H9 (cell line): Measurements from ENCODE around the gene MED27. TPM values are rescaled to one million over a fixed set of nuclear protein-coding genes. Genes with fewer than 3 reads are reported as not detected.

Source experiments
- DNase-seq: peaks from one replicate; pipeline ENCODE4 v3.0.0-alpha.2; 2017
- H2AFZ ChIP-seq: one replicate; pipeline ENCODE4 v1.6.1; 2013; ENCODE audit warnings: mild to moderate bottlenecking, low read length, control low read depth, moderate library complexity
- H2AK5ac ChIP-seq: 2 replicates; pipeline ENCODE4 v1.6.1; 2013; ENCODE audit warnings: low read length, control low read depth, mixed read lengths; ENCODE audit not compliant: insufficient read length
- H2BK120ac ChIP-seq: one replicate; pipeline ENCODE4 v1.6.1; 2013; ENCODE audit warnings: low read depth, mild to moderate bottlenecking, low read length, control low read depth, inconsistent platforms; ENCODE audit not compliant: poor library complexity, severe bottlenecking
- H2BK12ac ChIP-seq: 2 replicates; pipeline ENCODE4 v1.6.1; 2013; ENCODE audit warnings: low read length, control low read depth, mixed read lengths, low read depth; ENCODE audit not compliant: insufficient read length
- H2BK15ac ChIP-seq: 2 replicates; pipeline ENCODE4 v1.6.1; 2013; ENCODE audit warnings: low read depth, low read length, control low read depth
- H2BK20ac ChIP-seq: one replicate; pipeline ENCODE4 v1.6.1; 2013; ENCODE audit warnings: low read depth, mild to moderate bottlenecking, low read length, control low read depth, inconsistent platforms; ENCODE audit not compliant: poor library complexity, severe bottlenecking
- H2BK5ac ChIP-seq: 2 replicates; pipeline ENCODE4 v1.6.1; 2013; ENCODE audit warnings: low read length, control low read depth, mixed read lengths; ENCODE audit not compliant: insufficient read length
- H3K14ac ChIP-seq: 2 replicates; pipeline ENCODE4 v1.6.1; 2013; ENCODE audit warnings: low read length, control low read depth; ENCODE audit not compliant: insufficient read depth
- H3K18ac ChIP-seq: 2 replicates; pipeline ENCODE4 v1.6.1; 2013; ENCODE audit warnings: low read depth, mild to moderate bottlenecking, mixed read lengths, low read length, control low read depth; ENCODE audit not compliant: insufficient read length
- H3K23ac ChIP-seq: 2 replicates; pipeline ENCODE4 v1.6.1; 2013; ENCODE audit warnings: low read length, control low read depth, mixed read lengths, low read depth; ENCODE audit not compliant: insufficient read length
- H3K23me2 ChIP-seq: 2 replicates; pipeline ENCODE4 v1.6.1; 2013; ENCODE audit warnings: low read depth, mild to moderate bottlenecking, mixed read lengths, low read length, control low read depth; ENCODE audit not compliant: insufficient read length, poor library complexity, severe bottlenecking
- H3K27ac ChIP-seq: 2 replicates; pipeline ENCODE4 v1.5.1; 2013; ENCODE audit warnings: low read length, control low read depth, mixed read lengths, low read depth; ENCODE audit not compliant: insufficient read length
- H3K27me3 ChIP-seq: 2 replicates; pipeline ENCODE4 v1.6.1; 2013; ENCODE audit warnings: low read length, control low read depth, inconsistent platforms; ENCODE audit not compliant: insufficient read depth
- H3K4ac ChIP-seq: 2 replicates; pipeline ENCODE4 v1.6.1; 2013; ENCODE audit warnings: low read depth, mild to moderate bottlenecking, control low read depth, inconsistent platforms, low read length, moderate library complexity
- H3K4me1 ChIP-seq: 2 replicates; pipeline ENCODE4 v1.6.1; 2013; ENCODE audit warnings: low read length, control low read depth, inconsistent platforms; ENCODE audit not compliant: insufficient read depth
- H3K4me2 ChIP-seq: 2 replicates; pipeline ENCODE4 v1.6.1; 2013; ENCODE audit warnings: low read length, control low read depth, mixed read lengths; ENCODE audit not compliant: insufficient read length, insufficient read depth
- H3K56ac ChIP-seq: 2 replicates; pipeline ENCODE4 v1.6.1; 2013; ENCODE audit warnings: low read depth, mild to moderate bottlenecking, mixed read lengths, low read length, control low read depth; ENCODE audit not compliant: insufficient read length
- H3K79me1 ChIP-seq: 2 replicates; pipeline ENCODE4 v1.6.1; 2013; ENCODE audit warnings: low read depth, mild to moderate bottlenecking, moderate library complexity, low read length, control low read depth, inconsistent platforms; ENCODE audit not compliant: insufficient read depth, poor library complexity, severe bottlenecking
- H3K79me2 ChIP-seq: 2 replicates; pipeline ENCODE4 v1.6.1; 2013; ENCODE audit warnings: low read length, control low read depth, inconsistent platforms; ENCODE audit not compliant: insufficient read depth
- H3K9ac ChIP-seq: 2 replicates; pipeline ENCODE4 v1.6.1; 2013; ENCODE audit warnings: low read length, control low read depth, mixed read lengths; ENCODE audit not compliant: insufficient read length; ENCODE audit errors: extremely low read depth
- H3K9me3 ChIP-seq: one replicate; pipeline ENCODE4 v1.6.1; 2013; ENCODE audit warnings: low read depth, low read length, inconsistent platforms; ENCODE audit not compliant: control insufficient read depth
- H3T11ph ChIP-seq: one replicate; pipeline ENCODE4 v1.6.1; 2013; ENCODE audit warnings: mild to moderate bottlenecking, low read length, control low read depth, inconsistent platforms
- H4K20me1 ChIP-seq: one replicate; pipeline ENCODE4 v1.6.1; 2013; ENCODE audit not compliant: control insufficient read depth, insufficient read length, insufficient read depth
- H4K5ac ChIP-seq: 2 replicates; pipeline ENCODE4 v1.6.1; 2013; ENCODE audit warnings: low read depth, mild to moderate bottlenecking, mixed read lengths, low read length, control low read depth; ENCODE audit not compliant: insufficient read length
- H4K8ac ChIP-seq: replicated peaks from 2 replicates; pipeline ENCODE4 v1.6.1; 2013; ENCODE audit warnings: low read length, control low read depth, mixed read lengths, low read depth; ENCODE audit not compliant: insufficient read length
- H4K91ac ChIP-seq: 2 replicates; pipeline ENCODE4 v1.6.1; 2013; ENCODE audit warnings: low read depth, mild to moderate bottlenecking, moderate library complexity, mixed read lengths, low read length, control low read depth; ENCODE audit not compliant: insufficient read length
- H3K27ac Mint-ChIP-seq, 3 experiments: 2 replicates in 2 of 3; 3 replicates in 1 of 3; pipeline ENCODE4 v1.8.0; 2020 to 2021; ENCODE audit warnings: mixed read lengths in 3 of 3, mild to moderate bottlenecking in 1 of 3, moderate library complexity in 1 of 3
- H3K27me3 Mint-ChIP-seq: 2 replicates; pipeline ENCODE4 v1.8.0; 2021; ENCODE audit warnings: low read depth, mild to moderate bottlenecking, moderate library complexity, mixed read lengths
- H3K36me3 Mint-ChIP-seq, 3 experiments: 2 replicates in 2 of 3; 3 replicates in 1 of 3; pipeline ENCODE4 v1.8.0; 2020 to 2021; ENCODE audit warnings: low read depth in 3 of 3, mixed read lengths in 3 of 3; ENCODE audit not compliant: insufficient read depth in 1 of 3
- H3K4me1 Mint-ChIP-seq, 2 experiments: 2 replicates each; pipeline ENCODE4 v1.8.0; 2020; ENCODE audit warnings: mixed read lengths in 2 of 2
- H3K4me3 Mint-ChIP-seq, 2 experiments: 2 replicates in 1 of 2; 3 replicates in 1 of 2; pipeline ENCODE4 v1.8.0; 2020 to 2021; ENCODE audit warnings: mild to moderate bottlenecking in 2 of 2, mixed read lengths in 2 of 2, moderate library complexity in 1 of 2
- H3K9me3 Mint-ChIP-seq, 2 experiments: 2 replicates in 1 of 2; 3 replicates in 1 of 2; pipeline ENCODE4 v1.8.0; 2020; ENCODE audit warnings: mild to moderate bottlenecking in 2 of 2, mixed read lengths in 2 of 2, moderate library complexity in 1 of 2
- WGBS: extraction: QIAGEN DNeasy Blood & Tissue Kit; methylation state at CpG from one replicate; pipeline ENCODE4 v1.1.7; 2013; ENCODE audit warnings: missing lambda C conversion rate, low lambda C conversion rate, mixed read lengths; ENCODE audit not compliant: insufficient read length; ENCODE audit errors: extremely low coverage; 5-methylcytosine and 5-hydroxymethylcytosine counted together
- total RNA-seq: library from RNA; stranded (reverse); gene quantifications from 2 replicates; pipeline ENCODE4 v1.2.1, GENCODE V29; 2021
- TF ChIP-seq, protein P1 (sequence below): fragments of 200-600 bp; sonication (generic); conservative IDR thresholded peaks from 3 replicates; pipeline ENCODE4 v1.8.0; 2021; ENCODE audit warnings: antibody characterized with exemption, mild to moderate bottlenecking

Gene MED27
- total RNA-seq, 1 experiment from 2014 or later = 33.5 TPM

DNA sequence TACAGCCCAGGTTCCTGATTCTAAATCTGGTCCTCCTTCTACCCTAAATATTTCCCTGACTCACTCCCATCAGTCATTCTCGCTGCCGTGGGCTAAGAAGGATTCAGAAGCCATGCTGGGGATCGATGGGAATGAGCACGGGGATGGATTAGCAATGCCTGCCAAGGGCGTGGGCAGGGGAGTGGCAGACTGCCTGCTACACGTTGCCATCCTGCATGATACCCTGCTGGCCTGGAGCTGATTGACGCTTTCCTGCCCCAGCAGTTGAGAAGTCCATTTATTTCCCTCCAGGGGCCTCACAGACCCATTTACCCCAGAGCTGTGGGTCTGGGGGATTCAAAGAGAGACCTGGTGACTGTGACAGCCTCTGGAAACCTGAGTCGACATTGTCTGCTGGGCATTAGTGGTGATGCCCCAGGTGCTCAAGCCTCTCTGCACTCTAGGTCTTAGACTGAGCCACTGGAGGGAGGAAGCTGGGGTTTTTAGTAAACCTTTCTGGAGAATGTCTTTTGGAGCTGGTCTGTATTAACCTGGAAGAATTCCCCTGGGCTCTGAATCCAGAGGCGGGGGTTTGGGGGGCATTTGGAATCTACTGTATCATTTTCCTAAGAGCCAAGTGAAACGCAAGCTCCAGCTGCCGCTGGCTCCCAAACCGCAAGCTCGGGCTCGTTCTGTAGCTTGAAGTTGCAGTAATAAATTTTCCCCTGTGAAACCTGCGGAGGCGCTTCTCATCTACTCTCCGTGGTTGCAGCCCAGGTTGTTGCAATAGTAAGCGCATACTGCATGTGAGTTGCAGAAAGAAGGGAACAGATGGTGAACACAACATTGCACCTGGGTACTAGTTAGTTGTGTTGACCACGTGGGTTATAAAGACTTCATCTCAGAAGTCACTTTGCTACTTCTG lies 263.4 kb downstream of the MED27 start:
- Mint-ChIP-seq H3K27ac (no peak overlapping the region), H3K9me3 (no peaks in the 10 kb centered on the region), H3K27me3 (peaks cover 5% of the 10 kb centered on the region), H3K36me3 (no peaks in the 10 kb centered on the region), H3K4me1 (peaks cover 16 to 39% of the 10 kb centered on the region in 2 experiments), H3K4me3 (no peak overlapping the region)
- no peaks in the 10 kb centered on the region for H3K79me1 ChIP-seq
- H4K91ac ChIP-seq = no peak overlapping the region
- no peak overlapping the region for H4K8ac ChIP-seq
- H2BK5ac ChIP-seq = no peak overlapping the region
- no peak overlapping the region for H3K56ac ChIP-seq
- H2BK120ac ChIP-seq = no peak overlapping the region
- H3K4me1 ChIP-seq = peaks cover 3% of the 10 kb centered on the region; the same call in 1 of the 2 replicates
- TF ChIP-seq, protein P1, sequence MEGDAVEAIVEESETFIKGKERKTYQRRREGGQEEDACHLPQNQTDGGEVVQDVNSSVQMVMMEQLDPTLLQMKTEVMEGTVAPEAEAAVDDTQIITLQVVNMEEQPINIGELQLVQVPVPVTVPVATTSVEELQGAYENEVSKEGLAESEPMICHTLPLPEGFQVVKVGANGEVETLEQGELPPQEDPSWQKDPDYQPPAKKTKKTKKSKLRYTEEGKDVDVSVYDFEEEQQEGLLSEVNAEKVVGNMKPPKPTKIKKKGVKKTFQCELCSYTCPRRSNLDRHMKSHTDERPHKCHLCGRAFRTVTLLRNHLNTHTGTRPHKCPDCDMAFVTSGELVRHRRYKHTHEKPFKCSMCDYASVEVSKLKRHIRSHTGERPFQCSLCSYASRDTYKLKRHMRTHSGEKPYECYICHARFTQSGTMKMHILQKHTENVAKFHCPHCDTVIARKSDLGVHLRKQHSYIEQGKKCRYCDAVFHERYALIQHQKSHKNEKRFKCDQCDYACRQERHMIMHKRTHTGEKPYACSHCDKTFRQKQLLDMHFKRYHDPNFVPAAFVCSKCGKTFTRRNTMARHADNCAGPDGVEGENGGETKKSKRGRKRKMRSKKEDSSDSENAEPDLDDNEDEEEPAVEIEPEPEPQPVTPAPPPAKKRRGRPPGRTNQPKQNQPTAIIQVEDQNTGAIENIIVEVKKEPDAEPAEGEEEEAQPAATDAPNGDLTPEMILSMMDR = no peak
- H3K27ac ChIP-seq = no peak overlapping the region
- H4K5ac ChIP-seq = no peak overlapping the region
- DNase-seq = no peak
- no peak overlapping the region for H2BK20ac ChIP-seq
- no peaks in the 10 kb centered on the region for H3K9me3 ChIP-seq
- no CpG with 5 or more reads among the region's 19 CpGs for WGBS
- no peak overlapping the region for H3K18ac ChIP-seq
- H3K14ac ChIP-seq = no peak overlapping the region
- no peaks in the 10 kb centered on the region for H3K79me2 ChIP-seq
- H2BK15ac ChIP-seq = no peak overlapping the region
- no peak overlapping the region for H2AK5ac ChIP-seq
- H3K23me2 ChIP-seq = no peaks in the 10 kb centered on the region
- H3K23ac ChIP-seq = no peak overlapping the region
- H3K4me2 ChIP-seq = no peak overlapping the region
- H3T11ph ChIP-seq = no peak overlapping the region
- no peak overlapping the region for H2BK12ac ChIP-seq
- no peak overlapping the region for H2AFZ ChIP-seq
- no peak overlapping the region for H3K4ac ChIP-seq
- no peaks in the 10 kb centered on the region for H3K27me3 ChIP-seq
- no peak overlapping the region for H3K9ac ChIP-seq
- H4K20me1 ChIP-seq = no peaks in the 10 kb centered on the region
